Measurements from ENCODE around the gene VDAC1. TPM values are rescaled to one million over a fixed set of nuclear protein-coding genes. Genes with fewer than 3 reads are reported as not detected.

Gene VDAC1
- total and polyA plus RNA-seq, 2 of the 8 experiments (the other 6 are each of a cell fraction or from before 2014, with no cell fraction given) = 111 to 301 TPM

- TF ChIP-seq TEAD4 (IDR thresholded peaks at IDR 0.05; ENCODE audit: low read depth, low read length) = no peak
- no peak for TF ChIP-seq BACH1 (IDR thresholded peaks at IDR 0.05; ENCODE audit: low read length)
- no peak for TF ChIP-seq SIN3A (conservative IDR thresholded peaks at IDR 0.05 in 1 of 2, IDR thresholded peaks at IDR 0.05 in 1 of 2; ENCODE audit: low read depth in 1 of 2, low read length in 2 of 2)
- TF ChIP-seq SP4 (IDR thresholded peaks at IDR 0.05; ENCODE audit: low read length) = no peak
These were observed 2.6 kb downstream of the VDAC1 start (continued) for GRCh38 chr5:134001938-134002731.

Measured in H1 (cell line).